Measurements from ENCODE around the gene TFCP2.
A peak's percentile ranks its signal among the peaks of the same experiment; 100 is the strongest.

The TFCP2 gene

DNA sequence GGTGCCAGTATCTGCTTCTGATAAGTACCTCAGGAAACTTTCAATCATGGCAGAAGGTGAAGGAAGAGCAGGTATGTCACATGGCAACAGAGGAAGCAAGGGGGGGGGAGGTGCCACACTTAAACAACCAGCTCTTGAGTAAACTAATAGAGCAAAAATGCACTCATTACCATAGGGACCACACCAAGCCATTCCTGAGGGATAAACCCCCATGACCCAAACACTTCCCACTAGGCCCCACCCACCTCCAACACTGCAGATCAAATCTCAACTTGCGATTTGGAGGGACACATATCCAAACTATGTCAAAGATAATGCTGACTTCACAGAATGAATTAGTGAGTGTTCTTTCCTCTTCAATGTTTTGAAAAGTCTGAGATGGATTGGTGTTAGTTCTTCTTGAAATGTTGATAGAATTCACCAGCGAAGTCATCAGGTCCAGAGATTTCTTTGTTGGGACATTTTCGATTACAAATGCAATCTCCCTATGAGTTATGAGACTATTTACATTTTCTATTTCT, 16.6 kb downstream of the TFCP2 start:
- DNase-seq (ENCODE audit: low read depth in 2 of 2), result no peak

DNA sequence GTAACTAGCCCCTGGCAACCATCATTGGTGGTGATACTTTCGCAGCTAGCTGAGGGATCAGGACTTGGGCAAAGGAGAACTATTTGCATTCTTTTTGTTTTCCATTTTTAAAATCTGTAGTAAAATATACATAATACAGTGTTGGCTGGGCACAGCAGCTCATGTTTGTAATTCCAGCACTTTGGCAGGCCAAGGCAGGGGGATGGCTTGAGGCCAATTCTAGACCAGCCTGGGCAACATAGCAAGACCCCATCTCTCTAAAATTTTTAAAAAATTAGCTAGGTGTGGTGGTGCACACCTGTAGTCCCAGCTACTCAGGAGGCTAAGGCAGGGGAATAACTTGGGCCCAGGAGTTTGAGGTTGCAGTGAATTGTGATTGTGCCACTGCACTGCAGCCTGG, 20.0 kb downstream of the TFCP2 start:
- no peak for DNase-seq (ENCODE audit: low read depth in 2 of 2)

DNA sequence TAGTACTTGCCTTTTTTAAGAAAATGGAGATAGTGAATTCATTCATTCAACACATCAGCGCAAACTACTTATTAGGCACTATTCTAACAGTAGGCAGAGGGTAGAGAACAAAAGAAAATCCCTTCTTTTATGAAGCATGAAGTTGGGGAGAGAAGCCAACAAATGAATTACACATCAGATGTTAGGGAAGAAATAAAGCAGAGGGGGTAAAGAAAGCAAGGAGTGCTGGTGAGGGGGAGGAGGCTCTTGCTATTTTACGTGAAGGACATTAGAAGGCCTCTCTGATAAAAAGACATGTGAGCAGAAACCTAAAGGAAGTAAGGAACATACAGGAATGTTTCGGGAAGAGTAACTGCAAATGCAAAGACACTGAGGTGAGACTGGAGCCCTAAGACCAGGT, 22.2 kb downstream of the TFCP2 start:
- no peak for DNase-seq (ENCODE audit: low read depth in 2 of 2)

DNA sequence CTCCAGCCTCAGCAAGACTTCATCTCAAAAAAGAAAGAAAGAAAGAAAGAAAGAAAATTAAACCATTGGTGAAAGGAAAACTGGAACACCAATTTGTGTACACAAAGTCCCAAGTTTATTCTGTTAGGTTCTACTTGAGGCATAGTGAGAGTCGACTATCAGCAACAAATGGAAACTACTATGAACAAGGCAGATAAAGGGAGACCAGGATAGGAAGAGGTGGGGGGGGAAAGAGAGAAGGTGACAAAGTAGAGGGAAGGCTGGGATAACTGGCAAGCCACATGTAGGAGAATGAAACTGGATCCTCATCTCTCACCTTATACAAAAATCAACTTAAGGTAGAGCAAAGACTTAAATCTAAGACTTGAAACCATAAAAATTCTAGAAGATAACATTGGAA, 25.6 kb downstream of the TFCP2 start:
- no peak for DNase-seq (ENCODE audit: low read depth in 2 of 2)

DNA sequence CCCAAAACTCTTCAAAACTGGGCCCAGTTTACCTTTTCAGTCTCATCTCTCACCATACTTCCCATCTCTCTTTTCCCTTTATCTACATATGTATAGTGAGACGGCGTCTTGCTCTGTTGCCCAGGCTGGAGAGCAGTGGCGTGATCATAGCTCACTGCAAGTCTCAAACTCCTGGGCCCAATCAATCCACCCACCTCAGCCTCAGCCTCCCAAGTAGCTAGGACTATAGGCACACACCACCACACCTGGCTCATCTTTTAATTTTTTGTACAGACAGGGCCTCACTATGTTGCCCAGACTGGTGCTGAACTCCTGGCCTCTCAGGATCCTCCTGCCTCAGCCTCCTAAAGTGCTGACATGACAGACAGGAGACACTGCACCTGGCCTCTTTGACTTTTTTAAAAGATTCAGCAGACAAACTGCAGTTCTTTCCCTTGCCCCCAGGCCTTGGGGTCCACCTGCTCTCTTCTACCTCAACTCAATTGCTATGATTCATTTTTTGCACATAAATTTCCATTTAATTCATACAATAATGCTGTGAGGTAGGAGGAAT, 33.6 kb downstream of the TFCP2 start:
- DNase-seq (ENCODE audit: low read depth in 2 of 2), result no peak

DNA sequence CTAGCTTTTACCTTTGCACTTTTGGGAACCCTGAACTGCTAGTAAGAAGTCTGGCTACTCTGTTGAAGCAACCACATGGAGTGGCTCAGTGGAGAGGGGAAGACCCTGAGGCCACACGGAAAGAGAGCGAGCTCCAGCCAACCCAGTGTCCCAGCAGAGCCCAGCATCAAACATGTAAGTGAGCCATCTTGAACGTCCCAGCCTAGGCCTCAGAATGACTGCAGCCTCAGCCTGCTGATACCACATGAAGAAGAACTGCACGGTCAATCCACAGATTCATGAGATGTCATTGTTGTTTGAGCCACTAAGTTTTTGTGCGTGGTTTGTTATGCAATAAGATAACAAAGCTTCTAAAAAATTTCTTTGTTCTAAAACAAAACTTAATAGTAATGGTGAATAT, 40.2 kb downstream of the TFCP2 start:
- no peak for DNase-seq (ENCODE audit: low read depth in 2 of 2)

DNA sequence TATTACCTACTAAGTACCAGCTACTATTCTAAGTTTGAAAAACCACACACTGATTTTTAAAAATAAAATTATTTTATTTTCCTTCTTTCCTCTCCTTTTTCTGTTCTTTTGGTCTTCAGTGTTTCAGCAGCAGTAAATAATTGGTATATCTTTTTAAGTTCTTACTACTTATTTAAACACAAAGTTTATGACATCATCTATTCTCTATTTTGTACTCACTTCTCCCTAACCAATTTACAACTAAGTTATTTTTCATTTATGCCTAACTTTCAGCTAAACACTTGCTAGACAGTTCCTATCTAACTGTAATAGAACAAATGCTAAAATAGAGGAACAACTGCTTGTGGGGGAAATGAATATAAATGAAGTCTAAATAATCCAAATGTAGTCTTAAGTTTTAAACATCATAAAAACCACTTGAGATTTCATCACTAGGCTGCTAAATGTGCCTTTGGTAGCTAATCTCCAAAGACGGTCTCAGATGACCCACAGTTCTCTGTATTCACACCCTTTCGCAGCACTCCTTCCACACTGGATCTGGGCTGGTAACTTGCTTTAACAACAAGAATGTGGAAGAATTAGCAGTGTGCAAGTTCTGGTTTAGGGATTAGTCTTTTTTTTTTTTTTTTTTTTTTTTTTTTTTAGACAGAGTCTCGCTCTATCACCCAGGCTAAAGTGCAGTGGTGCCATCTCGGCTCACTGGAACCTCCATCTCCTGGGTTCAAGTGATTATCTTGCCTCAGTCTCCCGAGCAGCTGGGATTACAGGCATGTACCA, 41.0 kb downstream of the TFCP2 start:
- no peak for DNase-seq (ENCODE audit: low read depth in 2 of 2)

DNA sequence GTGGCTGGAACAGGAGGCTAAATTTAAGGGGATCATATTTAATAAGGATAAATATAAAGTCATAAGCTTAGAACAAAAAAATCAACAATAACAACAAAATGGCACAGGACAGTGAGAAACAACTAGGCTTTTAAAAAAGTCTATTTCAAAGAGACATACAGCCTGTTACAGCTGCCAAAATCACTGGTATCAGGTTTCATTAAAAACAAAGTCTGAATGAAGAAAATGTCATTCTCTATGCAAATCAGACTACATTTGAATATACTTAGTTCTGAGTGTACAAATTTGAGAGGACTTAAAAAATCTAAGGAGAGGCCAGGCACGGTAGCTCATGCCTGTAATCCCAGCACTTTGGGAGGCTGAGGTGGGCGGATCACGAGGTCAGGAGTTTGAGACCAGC, 44.0 kb downstream of the TFCP2 start:
- DNase-seq (ENCODE audit: low read depth in 2 of 2), result no peak

DNA sequence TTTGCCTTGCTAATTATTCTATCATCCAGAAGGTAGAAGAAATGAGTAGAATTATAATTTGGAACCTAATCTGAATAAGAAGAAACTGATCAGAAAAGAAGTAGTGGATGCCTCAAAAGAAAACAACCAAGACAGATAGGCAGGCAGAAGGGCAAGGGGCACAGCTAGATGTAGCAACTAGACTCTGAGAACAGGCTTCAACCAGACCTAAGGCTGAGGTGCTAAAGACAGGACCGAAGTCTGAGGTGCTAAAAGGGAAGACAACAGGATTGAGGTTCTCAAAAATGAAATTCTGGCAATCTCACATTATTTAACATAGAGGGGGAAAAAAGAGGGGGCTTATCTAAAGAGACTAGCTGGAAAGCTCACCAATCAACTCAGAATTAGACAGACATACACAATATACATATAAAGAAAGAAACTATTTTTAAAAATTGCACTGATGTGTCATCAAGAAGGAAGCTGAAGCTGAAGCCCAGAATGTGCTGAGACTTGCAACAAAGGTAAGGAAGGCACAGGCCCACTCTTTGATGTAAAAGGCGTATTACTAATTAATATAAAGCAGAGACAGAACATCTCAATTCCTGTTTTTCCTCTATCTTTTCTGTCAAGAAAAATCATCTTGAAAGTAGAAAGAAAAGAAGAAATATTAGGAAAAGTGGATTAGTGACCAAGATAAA, 45.7 kb downstream of the TFCP2 start:
- no peak for DNase-seq (ENCODE audit: low read depth in 2 of 2)

DNA sequence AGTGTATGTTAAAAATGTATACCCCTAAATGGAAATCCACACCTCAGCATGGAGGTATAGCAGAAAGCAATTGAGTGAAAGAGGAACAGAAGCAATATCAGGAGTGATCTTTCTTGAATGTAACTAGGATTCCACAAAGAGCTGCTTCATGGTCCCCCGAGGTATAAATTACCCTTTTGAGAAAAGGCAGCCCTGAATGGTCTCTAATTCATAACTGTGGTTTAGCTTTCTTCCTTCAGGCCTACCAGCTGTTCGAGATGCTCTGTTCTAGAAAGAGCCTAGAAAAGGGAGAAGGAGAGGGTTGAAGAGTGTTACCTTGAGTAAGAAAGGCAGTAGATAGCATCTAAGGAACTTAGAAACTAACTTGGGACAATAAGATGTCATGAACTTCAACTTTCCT, 46.6 kb downstream of the TFCP2 start:
- no peak for DNase-seq (ENCODE audit: low read depth in 2 of 2)

DNA sequence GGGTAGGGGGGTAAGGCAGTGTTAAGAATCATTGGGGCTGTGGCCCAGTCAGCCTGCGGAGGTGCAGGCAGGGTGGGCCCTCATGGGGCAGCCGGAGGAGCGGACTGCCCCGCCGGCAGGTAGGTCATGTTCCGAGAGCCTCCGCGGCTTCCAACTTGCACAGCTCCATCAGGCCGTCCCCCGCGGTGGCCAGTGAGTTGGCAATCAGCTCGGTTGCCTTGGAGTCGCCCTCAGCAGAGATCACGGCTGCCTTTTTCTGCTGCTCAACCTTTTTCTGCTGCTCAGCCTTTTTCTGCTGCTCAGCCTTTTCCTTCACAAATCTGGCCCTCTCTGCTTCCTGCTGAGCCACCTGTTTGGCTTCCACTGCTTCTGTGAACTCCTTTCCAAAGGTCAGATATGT, 48.4 kb downstream of the TFCP2 start:
- DNase-seq (ENCODE audit: low read depth in 2 of 2), result no peak

DNA sequence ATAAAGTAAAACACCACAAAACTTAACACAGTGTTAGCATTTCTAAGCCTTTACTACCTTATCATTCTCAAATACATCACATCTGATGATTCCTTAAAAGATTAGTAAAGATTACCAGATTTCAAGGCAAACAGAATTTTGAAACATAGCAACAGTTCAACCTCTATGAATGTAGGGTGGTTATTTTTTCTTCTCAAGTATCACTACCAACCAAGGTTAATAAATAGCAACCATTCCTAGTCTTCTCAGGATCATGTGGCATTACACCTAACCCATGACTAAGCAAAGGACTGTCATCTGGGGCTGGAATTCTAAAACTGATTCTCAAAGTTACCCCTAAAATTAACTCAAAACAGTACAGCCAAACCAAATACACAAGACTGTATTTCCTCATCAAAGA, 50.1 kb downstream of the TFCP2 start:
- no peak for DNase-seq (ENCODE audit: low read depth in 2 of 2)

DNA sequence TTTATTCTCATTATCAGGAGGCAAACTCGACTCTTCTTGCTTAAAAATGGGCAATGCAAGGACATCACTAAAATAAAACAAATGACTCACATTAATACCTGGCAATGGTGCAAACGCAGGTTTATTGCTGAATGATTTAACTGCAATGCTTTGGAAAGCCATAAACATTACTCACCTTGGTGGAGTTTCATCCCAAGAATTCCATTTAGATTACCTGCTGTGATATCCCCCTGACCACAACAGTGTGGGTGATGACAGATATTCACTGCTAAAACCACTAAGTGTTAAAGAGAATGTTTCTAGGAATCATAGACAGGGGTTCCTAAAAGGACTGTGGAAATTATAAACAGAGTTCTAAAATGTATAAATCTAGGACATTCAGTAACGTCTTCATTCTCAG, 54.2 kb downstream of the TFCP2 start:
- no peak for DNase-seq (ENCODE audit: low read depth in 2 of 2)

DNA sequence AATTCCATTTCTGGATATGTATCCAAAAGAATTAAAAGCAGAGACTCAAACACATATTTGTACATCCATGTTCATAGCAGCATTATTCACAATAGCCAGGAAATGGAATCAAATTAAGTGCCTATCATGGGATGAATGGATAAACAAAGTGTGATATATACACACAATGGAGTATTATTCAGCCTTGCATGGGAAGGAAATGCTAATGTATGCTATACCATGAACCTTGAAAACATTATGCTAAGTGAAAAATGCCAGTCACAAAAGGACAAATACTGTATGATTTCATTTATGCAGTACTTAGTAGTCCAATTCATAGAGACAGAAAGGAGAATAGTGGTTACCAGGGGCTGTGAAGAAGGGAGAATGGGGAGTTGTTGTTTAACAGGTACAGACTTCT, 57.4 kb downstream of the TFCP2 start:
- no peak for DNase-seq (ENCODE audit: low read depth in 2 of 2)

DNA sequence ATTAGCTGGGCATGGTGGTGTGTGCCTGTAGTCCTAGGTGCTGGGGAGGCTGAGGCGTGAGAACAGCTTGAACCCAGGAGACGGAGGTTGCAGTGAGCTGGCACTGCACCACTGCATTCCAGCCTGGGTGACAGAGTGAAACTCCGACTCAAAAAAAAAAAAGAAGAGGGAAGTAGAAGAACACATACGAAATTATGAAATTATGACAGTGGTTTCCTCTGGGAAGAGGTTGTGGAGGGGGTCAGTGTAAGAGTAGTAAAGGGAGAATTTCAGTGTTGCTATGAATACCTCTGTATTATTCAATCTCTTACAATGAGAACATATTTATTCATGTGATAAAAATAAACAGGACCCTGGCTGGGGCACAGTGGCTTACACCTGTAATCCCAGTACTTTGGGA, 64.8 kb downstream of the TFCP2 start:
- DNase-seq (ENCODE audit: low read depth in 2 of 2), result no peak

DNA sequence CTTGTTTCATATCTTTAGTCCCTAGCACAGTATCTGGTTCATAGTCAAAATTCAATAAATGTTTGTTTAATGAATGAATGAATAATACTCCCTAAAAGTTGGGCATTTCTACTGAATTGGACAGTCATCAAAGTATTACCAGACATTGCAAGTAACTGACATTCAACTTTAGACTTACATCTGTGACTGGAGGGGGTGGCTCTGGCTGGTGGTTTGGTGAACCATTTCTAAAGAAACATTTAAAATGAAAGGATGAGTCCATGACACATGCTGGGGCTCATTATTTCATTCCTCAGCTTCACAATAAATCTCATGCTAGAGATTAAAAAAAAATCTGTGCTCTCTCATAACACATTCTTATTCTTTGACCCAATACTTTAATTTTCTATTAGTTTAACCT, 69.0 kb downstream of the TFCP2 start:
- no peak for DNase-seq (ENCODE audit: low read depth in 2 of 2)

DNA sequence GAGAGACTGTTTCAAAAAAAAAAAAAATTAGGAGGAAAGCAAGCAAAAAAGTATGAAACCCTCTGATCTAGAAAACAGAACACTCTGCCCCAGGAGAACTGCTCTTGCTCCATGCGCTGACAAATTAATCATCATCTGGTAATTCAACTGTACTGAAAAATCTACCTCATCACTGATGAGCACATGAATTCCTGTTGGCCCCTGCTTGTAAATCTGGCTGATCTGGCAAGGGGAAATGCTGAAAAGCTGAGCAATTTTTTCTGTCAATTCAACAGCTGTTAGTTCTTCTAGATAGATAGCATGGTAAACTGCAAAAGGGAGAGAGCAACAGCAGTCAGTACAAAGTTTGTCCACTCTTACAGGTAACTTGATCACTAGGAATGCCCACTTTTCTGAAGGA, 74.3 kb downstream of the TFCP2 start:
- DNase-seq (ENCODE audit: low read depth in 2 of 2), result no peak

DNA sequence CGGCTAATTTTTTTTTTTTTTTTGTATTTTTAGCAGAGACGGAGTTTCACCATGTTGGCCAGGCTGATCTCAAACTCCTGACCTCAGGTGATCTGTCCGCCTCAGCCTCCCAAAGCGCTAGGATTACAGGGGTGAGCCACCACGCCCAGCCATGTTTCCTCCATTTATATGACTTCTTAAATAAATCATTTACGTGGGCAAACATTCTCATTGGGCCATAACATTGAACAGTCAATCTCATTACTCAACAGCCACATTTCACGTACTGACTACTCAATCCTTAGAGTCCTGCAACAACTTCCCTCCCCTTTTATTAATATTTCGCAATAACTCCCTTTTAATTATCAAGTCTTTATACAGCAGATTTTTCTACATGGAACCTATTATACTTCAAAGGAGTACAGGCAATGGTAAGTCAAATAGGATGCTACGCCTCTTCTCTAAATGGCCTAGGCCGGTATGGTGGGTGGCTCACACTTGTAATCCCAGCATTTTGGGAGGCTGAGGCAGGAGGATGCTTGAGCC, 82.2 kb downstream of the TFCP2 start:
- no peak for DNase-seq (ENCODE audit: low read depth in 2 of 2)

DNA sequence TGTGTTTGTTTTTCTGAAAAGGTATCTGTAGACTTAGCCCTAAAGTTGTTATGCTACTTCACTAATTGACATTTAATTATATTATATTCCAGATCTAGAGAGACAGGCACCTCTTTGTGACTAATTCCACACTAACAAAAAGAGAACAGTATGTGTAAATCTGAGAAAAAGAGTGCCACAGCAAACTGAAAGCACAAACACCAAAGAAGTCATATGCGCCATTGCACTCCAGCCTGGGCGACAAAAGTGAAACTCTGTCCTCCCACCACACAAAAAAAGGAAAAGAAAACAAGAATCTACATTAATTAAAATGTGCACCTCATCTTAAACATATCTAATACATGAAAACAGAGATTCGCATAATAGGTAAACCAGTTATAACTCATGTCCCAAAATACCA, 85.1 kb downstream of the TFCP2 start:
- DNase-seq (ENCODE audit: low read depth in 2 of 2), result peak in 1 of 2 donors; percentile 9

DNA sequence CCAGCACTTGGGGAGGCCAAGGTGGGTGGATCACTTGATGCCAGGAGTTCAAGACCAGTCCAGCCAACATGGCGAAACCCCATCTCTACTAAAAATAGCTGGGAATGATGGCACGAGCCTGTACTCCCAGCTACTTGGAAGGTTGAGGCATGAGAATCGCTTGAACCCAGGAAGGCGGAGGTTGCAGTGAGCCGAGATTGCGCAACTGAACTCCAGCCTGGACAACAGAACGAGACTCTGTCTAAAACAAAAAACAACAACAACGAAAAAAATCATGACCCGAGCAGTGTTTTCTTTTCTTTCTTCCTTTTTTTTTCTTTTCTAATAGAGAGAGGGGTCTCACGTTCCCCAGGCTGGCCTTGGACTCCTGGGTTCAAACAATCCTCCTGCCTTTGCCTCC, 86.0 kb downstream of the TFCP2 start:
- DNase-seq (ENCODE audit: low read depth in 2 of 2), result no peak

DNA sequence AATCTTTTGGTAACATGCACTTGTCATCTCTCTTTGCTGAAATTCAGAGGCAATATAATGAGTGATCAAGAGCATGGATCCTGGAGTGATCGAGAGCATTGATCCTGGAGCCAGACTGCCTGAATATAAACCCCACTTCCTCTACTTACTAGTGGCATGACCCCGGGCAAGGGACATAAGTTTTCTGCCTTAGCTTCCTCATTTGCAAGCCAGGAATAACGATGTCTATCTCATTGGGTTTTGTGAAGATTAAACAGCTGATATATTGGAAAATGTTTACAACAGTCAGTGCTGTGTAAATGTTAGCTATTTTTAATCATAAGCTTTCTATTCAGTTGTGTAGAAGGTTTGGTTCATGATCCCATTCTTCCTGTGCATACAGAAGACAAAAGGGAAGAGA, 87.2 kb downstream of the TFCP2 start:
- DNase-seq (ENCODE audit: low read depth in 2 of 2), result no peak

DNA sequence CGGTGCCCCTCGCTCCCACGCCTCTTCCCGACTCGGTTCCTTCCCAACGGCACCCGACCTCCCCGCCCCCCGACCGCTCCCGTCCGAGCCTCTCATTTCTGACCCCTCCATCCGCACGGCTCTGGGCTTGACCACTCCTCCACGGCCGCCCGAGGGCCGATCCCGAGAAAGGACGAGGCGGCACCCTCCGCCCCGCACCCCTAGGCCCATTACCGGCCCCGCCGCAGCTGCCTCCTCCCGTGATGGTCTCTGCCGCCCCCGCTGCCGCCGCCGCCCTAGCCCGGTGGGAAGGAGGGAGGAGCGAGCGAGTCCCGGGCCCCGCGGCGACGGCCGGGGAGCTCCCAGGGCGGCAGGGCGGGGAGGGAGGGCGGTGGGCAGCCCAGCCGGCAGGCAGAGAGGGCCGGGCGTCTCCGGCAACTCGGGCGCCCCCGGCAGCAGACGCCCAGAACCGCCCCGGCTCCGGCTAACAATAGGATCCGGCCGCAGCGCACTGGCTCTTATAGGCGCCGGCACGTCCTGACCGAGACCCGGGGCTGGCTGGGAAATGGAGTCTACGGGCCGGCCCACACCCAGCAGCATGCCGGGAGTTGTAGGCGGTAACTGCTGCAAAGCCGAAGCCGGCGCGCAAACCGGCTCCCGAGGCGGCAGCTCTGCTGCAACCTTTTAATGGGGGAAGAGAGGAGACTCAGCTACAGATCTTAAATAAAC, 89.7 kb downstream of the TFCP2 start, which contains the start of gene CSRNP2:
Gene CSRNP2, minus strand, starts transcription at position 471 of the 708 bp plus-strand sequence. CDS start 7,035 bp downstream, outside the sequence.
- DNase-seq (ENCODE audit: low read depth in 2 of 2), result peak; percentile 93

All from stimulated activated CD4-positive, alpha-beta T cell treated with anti-CD3 and anti-CD28 coated beads, Interleukin-4, amount 100 ng/mL, for 48 hours (primary cell).